Measurements from ENCODE around the gene SNAP23.
"Not testable (repeated sequence)": the region's sequence is repeated elsewhere in the genome, so short reads cannot be mapped to it uniquely, and the experiment has no call there.

The SNAP23 gene

DNA sequence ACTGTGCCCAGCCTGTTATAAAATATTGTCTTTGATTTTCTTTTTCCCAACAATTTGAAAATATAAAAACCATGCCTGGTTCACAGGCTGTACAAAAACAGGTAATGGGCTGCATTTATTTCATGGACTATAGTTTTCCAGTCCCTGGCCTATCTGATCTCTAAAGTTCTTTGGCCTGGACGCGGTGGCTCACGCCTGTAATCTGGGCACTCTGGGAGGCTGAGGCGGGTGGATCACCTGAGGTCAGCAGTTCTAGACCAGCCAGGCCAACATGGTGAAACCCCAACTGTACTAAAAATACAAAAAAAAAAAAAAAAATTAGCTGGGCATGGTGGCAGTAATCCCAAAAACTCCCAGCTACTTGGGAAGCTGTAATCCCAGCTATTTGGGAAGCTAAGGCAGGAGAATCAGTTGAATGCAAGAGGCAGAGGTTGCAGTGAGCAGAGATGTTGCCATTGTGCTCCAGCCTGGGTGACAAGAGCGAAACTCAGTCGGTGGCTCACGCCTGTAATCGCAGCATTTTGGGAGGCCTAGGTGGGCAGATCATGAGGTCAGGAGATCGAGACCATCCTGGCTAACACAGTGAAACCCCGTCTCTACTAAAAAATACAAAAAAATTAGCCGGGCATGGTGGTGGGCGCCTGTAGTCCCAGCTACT, 61.2 kb downstream of the SNAP23 start:
- not testable (repeated sequence) for H3K4me3 ChIP-seq (ENCODE audit: insufficient read depth, low read depth, low read length); H3K9me3 ChIP-seq (ENCODE audit: control insufficient read depth, low read length); H3K27me3 ChIP-seq (ENCODE audit: control insufficient read depth, insufficient read depth, low read length, poor library complexity, severe bottlenecking); H3K27ac ChIP-seq (ENCODE audit: insufficient read depth, low read depth, low read length, poor library complexity, severe bottlenecking); H3K4me1 ChIP-seq (ENCODE audit: control insufficient read depth, insufficient read depth, low read length)
- WGBS, 2 experiments = 96 to 97% methylated on average over 11 to 12 of the region's 12 CpGs
- H3K36me3 ChIP-seq (ENCODE audit: control insufficient read depth, insufficient read depth, low read length) = peaks cover 14% of the 10 kb centered on the region

- no peak overlapping the region for H3K4me3 ChIP-seq (ENCODE audit: insufficient read depth, low read depth, low read length)
Measured at GRCh38 chr15:42558739-42559138, 63.3 kb downstream of the SNAP23 start.

GRCh38 chr15:42575188-42576039, 80.0 kb downstream of the SNAP23 start, which contains the start of gene STARD9:
STARD9 (plus strand) TSS chr15:42575606; CDS start chr15:42575716, 110 bp downstream.
- WGBS, 2 experiments = 0 to 1% methylated on average over 95 of the region's 95 CpGs
- Histone ChIP-seq H3K27ac (ENCODE audit: insufficient read depth, low read depth, low read length, poor library complexity, severe bottlenecking) (no peak within 1 kb of the TSS), H3K27me3 (ENCODE audit: control insufficient read depth, insufficient read depth, low read length, poor library complexity, severe bottlenecking) (peaks cover 15% of the 10 kb centered on the region)

More at GRCh38 chr15:42558739-42559138, 63.3 kb downstream of the SNAP23 start:
- Histone ChIP-seq H3K27me3 (ENCODE audit: control insufficient read depth, insufficient read depth, low read length, poor library complexity, severe bottlenecking) (no peaks in the 10 kb centered on the region), H3K36me3 (ENCODE audit: control insufficient read depth, insufficient read depth, low read length) (peaks cover 15% of the 10 kb centered on the region), H3K4me1 (ENCODE audit: control insufficient read depth, insufficient read depth, low read length) (no peaks in the 10 kb centered on the region), H3K9me3 (ENCODE audit: control insufficient read depth, low read length) (no peaks in the 10 kb centered on the region), H3K27ac (ENCODE audit: insufficient read depth, low read depth, low read length, poor library complexity, severe bottlenecking) (no peak overlapping the region)
- WGBS, 2 experiments = 94 to 98% methylated on average over 3 of the region's 3 CpGs

GRCh38 chr15:42576040-42576594, 80.7 kb downstream of the SNAP23 start:
- Histone ChIP-seq H3K36me3 (ENCODE audit: control insufficient read depth, insufficient read depth, low read length) (no peaks in the 10 kb centered on the region), H3K27ac (ENCODE audit: insufficient read depth, low read depth, low read length, poor library complexity, severe bottlenecking) (no peak overlapping the region), H3K4me3 (ENCODE audit: insufficient read depth, low read depth, low read length) (peak overlapping the region; percentile 58), H3K4me1 (ENCODE audit: control insufficient read depth, insufficient read depth, low read length) (peaks cover 2% of the 10 kb centered on the region), H3K9me3 (ENCODE audit: control insufficient read depth, low read length) (no peaks in the 10 kb centered on the region), H3K27me3 (ENCODE audit: control insufficient read depth, insufficient read depth, low read length, poor library complexity, severe bottlenecking) (peaks cover 21% of the 10 kb centered on the region)
- whole genome bisulfite sequencing, 2 experiments = 14 to 17% methylated on average over 16 of the region's 16 CpGs

More at GRCh38 chr15:42575188-42576039, 80.0 kb downstream of the SNAP23 start, which contains the start of gene STARD9:
- Histone ChIP-seq H3K4me1 (ENCODE audit: control insufficient read depth, insufficient read depth, low read length) (no peaks in the 10 kb centered on the region), H3K36me3 (ENCODE audit: control insufficient read depth, insufficient read depth, low read length) (no peaks in the 10 kb centered on the region), H3K4me3 (ENCODE audit: insufficient read depth, low read depth, low read length) (peak within 1 kb of the TSS; percentile 58), H3K9me3 (ENCODE audit: control insufficient read depth, low read length) (no peaks in the 10 kb centered on the region)

DNA sequence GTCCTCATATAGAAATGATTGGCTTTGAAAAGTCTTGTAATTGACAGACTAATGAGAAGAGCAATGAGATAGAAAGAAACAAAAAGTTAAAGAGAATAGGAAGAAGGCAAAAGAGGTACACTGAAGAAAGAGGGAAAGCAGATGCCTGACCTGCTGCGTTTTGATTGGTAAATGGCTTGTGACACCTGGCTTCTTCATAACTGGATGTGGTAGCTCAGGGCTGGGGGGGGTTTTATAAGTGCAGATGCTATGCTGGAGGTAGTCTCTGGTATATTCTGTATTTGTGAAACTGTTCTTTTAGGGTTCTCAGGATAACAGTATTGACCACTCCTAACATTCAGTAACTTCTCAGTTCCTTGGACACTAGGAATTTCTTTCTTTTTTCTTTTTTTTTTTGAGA, 81.3 kb downstream of the SNAP23 start:
- H3K27me3 ChIP-seq (ENCODE audit: control insufficient read depth, insufficient read depth, low read length, poor library complexity, severe bottlenecking) = peaks cover 24% of the 10 kb centered on the region
- H3K36me3 ChIP-seq (ENCODE audit: control insufficient read depth, insufficient read depth, low read length) = no peaks in the 10 kb centered on the region
- H3K4me3 ChIP-seq (ENCODE audit: insufficient read depth, low read depth, low read length) = no peak overlapping the region
- WGBS, 2 experiments = 92 to 97% methylated on average over 1 of the region's 1 CpG
- H3K4me1 ChIP-seq (ENCODE audit: control insufficient read depth, insufficient read depth, low read length) = peaks cover 8% of the 10 kb centered on the region
- no peak overlapping the region for H3K27ac ChIP-seq (ENCODE audit: insufficient read depth, low read depth, low read length, poor library complexity, severe bottlenecking)
- H3K9me3 ChIP-seq (ENCODE audit: control insufficient read depth, low read length) = no peaks in the 10 kb centered on the region

DNA sequence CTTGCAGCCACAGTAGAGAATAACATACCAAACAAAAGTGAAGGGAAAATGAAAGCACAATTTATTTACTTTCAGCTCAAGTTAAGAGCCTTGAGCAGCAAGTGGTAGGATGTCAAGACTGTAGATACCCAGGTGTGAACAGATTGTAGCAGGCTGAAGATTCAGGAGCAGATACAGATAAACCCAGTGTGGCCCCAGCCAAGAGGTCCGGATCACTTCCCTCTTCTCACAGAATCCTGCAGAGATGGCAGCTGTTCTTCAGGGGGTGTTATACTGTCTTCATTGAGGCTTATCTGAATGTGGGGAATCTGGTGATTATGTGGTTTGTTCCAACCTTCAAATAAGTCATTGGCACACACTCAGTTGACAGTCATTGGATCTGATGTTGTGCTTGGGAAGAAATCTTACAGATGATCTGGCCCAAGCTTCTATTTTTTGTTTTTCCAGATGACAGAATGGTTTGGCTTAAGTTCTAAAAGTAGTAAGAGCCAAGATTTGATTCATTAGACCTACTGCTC, 82.1 kb downstream of the SNAP23 start:
- Histone ChIP-seq H3K36me3 (ENCODE audit: control insufficient read depth, insufficient read depth, low read length) (no peaks in the 10 kb centered on the region), H3K9me3 (ENCODE audit: control insufficient read depth, low read length) (no peaks in the 10 kb centered on the region), H3K4me1 (ENCODE audit: control insufficient read depth, insufficient read depth, low read length) (peaks cover 15% of the 10 kb centered on the region), H3K4me3 (ENCODE audit: insufficient read depth, low read depth, low read length) (no peak overlapping the region), H3K27me3 (ENCODE audit: control insufficient read depth, insufficient read depth, low read length, poor library complexity, severe bottlenecking) (peaks cover 32% of the 10 kb centered on the region), H3K27ac (ENCODE audit: insufficient read depth, low read depth, low read length, poor library complexity, severe bottlenecking) (no peak overlapping the region)
- 94 to 95% methylated on average over 1 of the region's 1 CpG for WGBS, 2 experiments

- peaks cover 30% of the 10 kb centered on the region for H3K4me1 ChIP-seq (ENCODE audit: control insufficient read depth, insufficient read depth, low read length)
- H3K27me3 ChIP-seq (ENCODE audit: control insufficient read depth, insufficient read depth, low read length, poor library complexity, severe bottlenecking) = peaks cover 35% of the 10 kb centered on the region
- no peak overlapping the region for H3K27ac ChIP-seq (ENCODE audit: insufficient read depth, low read depth, low read length, poor library complexity, severe bottlenecking)
- no peak overlapping the region for H3K4me3 ChIP-seq (ENCODE audit: insufficient read depth, low read depth, low read length)
- H3K36me3 ChIP-seq (ENCODE audit: control insufficient read depth, insufficient read depth, low read length) = no peaks in the 10 kb centered on the region
- H3K9me3 ChIP-seq (ENCODE audit: control insufficient read depth, low read length) = no peaks in the 10 kb centered on the region
- 62 to 83% methylated on average over 2 of the region's 2 CpGs for WGBS, 2 experiments
Measured at GRCh38 chr15:42578984-42579537, 83.6 kb downstream of the SNAP23 start.

GRCh38 chr15:42581272-42581730, 85.9 kb downstream of the SNAP23 start:
- peaks cover 33% of the 10 kb centered on the region for H3K27me3 ChIP-seq (ENCODE audit: control insufficient read depth, insufficient read depth, low read length, poor library complexity, severe bottlenecking)
- peak overlapping the region; percentile 31 for H3K4me3 ChIP-seq (ENCODE audit: insufficient read depth, low read depth, low read length)
- peaks cover 36% of the 10 kb centered on the region for H3K4me1 ChIP-seq (ENCODE audit: control insufficient read depth, insufficient read depth, low read length)
- H3K36me3 ChIP-seq (ENCODE audit: control insufficient read depth, insufficient read depth, low read length) = no peaks in the 10 kb centered on the region
- H3K9me3 ChIP-seq (ENCODE audit: control insufficient read depth, low read length) = no peaks in the 10 kb centered on the region
- 5% methylated on average over 37 of the region's 37 CpGs for WGBS, 2 experiments
- no peak overlapping the region for H3K27ac ChIP-seq (ENCODE audit: insufficient read depth, low read depth, low read length, poor library complexity, severe bottlenecking)
